Esophagus squamous epithelium (tissue), 4 donors: ENCODE results near the gene B9D1.

Source experiments
- POLR2A ChIP-seq, 4 donors: fragments of 450-650 bp; IDR thresholded peaks; one replicate each; pipeline ENCODE4 v1.6.1; 2017; ENCODE audit warnings: antibody characterized with exemption in 4 of 4, mild to moderate bottlenecking in 4 of 4, moderate library complexity in 3 of 4
- TF ChIP-seq, protein P1 (sequence below), 6 experiments: fragments of 450-650 bp in 4 of 6; fragments of 200-600 bp in 2 of 6; sonication (generic) in 2 of 6; IDR thresholded peaks; one replicate each; pipeline ENCODE4 v1.5.1; 2016 to 2019; ENCODE audit warnings: antibody characterized with exemption in 6 of 6, mild to moderate bottlenecking in 4 of 6, moderate library complexity in 4 of 6

DNA sequence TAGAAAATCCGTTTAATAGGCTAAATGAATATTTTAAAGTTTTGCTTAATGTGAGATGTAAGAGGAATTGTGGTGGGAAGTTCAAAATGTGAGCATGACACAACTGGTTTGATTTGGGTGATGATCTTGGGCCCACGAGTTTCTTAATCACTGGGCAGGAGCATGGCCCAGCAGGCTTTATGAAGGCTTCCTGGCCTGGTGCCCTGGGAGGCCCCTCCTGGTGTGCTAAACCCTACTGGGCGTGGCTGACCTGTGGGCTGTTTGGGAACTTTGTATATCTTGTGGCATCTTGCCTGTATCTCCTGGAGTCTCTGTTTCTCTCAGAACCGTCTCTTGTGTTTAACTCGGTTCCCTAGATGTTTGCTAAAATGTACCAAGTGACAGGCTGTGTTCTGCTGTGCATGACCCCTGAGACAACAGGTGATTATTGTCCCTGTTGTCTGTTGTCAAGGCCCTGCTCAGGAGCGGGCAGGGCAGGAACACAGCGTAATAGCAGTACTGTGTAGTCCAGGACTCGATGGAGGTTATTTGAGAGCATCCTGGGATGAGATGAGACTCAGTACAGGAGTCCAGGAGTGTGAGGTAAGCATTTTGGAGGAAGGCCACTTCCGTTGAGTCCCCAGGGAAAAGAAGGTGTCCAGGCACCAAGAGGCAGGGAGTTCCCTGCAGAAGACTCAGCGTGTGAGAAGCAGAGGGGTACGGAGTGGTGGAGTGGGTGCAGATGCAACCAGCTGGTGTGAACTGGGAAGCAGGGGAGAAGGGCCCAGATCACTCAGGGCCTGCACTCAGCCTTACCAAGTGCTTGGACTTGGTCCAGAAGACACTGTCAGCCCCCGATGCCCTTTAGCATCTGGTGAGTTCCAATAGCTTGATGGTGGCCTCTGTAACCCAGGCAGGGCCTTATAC is 48.5 kb downstream of the B9D1 start:
- no peak for TF ChIP-seq POLR2A (IDR thresholded peaks at IDR 0.05)
- TF ChIP-seq, protein P1, sequence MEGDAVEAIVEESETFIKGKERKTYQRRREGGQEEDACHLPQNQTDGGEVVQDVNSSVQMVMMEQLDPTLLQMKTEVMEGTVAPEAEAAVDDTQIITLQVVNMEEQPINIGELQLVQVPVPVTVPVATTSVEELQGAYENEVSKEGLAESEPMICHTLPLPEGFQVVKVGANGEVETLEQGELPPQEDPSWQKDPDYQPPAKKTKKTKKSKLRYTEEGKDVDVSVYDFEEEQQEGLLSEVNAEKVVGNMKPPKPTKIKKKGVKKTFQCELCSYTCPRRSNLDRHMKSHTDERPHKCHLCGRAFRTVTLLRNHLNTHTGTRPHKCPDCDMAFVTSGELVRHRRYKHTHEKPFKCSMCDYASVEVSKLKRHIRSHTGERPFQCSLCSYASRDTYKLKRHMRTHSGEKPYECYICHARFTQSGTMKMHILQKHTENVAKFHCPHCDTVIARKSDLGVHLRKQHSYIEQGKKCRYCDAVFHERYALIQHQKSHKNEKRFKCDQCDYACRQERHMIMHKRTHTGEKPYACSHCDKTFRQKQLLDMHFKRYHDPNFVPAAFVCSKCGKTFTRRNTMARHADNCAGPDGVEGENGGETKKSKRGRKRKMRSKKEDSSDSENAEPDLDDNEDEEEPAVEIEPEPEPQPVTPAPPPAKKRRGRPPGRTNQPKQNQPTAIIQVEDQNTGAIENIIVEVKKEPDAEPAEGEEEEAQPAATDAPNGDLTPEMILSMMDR (IDR thresholded peaks at IDR 0.05), result no peak
